IMR-90 (cell line): Measurements from ENCODE around the gene TRIM36. TPM values are rescaled to one million over a fixed set of nuclear protein-coding genes. Genes with fewer than 3 reads are reported as not detected.

ENCODE experiments used
- ATAC-seq: fragments of 200-7000 bp; cut with Tn5 transposase; 2 replicates; pipeline ENCODE4 v1.9.1; 2020; ENCODE audit warnings: low read depth, mild to moderate bottlenecking, moderate library complexity
- BruUV-seq: library from RNA; stranded (reverse); fragments of 400-500 nt; replicated peaks from 2 replicates; lab custom pipeline; 2021; lab: Mats Ljungman, UMichigan
- CTCF ChIA-PET: fragments of 300-600 bp; formaldehyde crosslinking; extraction: SDS; loops from one replicate; lab custom pipeline; 2021; ENCODE audit warnings: antibody characterized with exemption; lab: Yijun Ruan, JAX
- POLR2A ChIA-PET: fragments of 300-600 bp; sonication (Branson Sonifier 250); formaldehyde crosslinking; loops from one replicate; lab custom pipeline; 2022; ENCODE audit warnings: antibody characterized with exemption; ENCODE audit not compliant: unreplicated experiment; lab: Charles Lee
- DNase-seq: peaks from one replicate; pipeline ENCODE4 v3.0.0; 2013
- H2AFZ ChIP-seq: replicated peaks from 2 replicates; pipeline ENCODE3; 2013; ENCODE audit warnings: low read length, mild to moderate bottlenecking; ENCODE audit not compliant: poor library complexity
- H2AK5ac ChIP-seq: 2 replicates; pipeline ENCODE4 v1.6.1; 2013; ENCODE audit warnings: low read depth, low read length, inconsistent platforms
- H2AK9ac ChIP-seq: replicated peaks from 2 replicates; pipeline ENCODE3; 2013; ENCODE audit warnings: mild to moderate bottlenecking, low read depth, low read length, moderate library complexity; ENCODE audit not compliant: poor library complexity
- H2BK120ac ChIP-seq: 2 replicates; pipeline ENCODE4 v1.6.1; 2013; ENCODE audit warnings: low read depth, low read length, inconsistent platforms
- H2BK15ac ChIP-seq: 3 replicates; pipeline ENCODE4 v1.6.1; 2013; ENCODE audit warnings: low read depth, low read length, inconsistent platforms
- H2BK20ac ChIP-seq: 2 replicates; pipeline ENCODE4 v1.6.1; 2013; ENCODE audit warnings: low read depth, mild to moderate bottlenecking, inconsistent platforms, low read length, moderate library complexity
- H2BK5ac ChIP-seq: 2 replicates; pipeline ENCODE4 v1.6.1; 2013; ENCODE audit warnings: mild to moderate bottlenecking, low read depth, low read length, inconsistent platforms; ENCODE audit not compliant: poor library complexity, severe bottlenecking
- H3K14ac ChIP-seq: replicated peaks from 2 replicates; pipeline ENCODE4 v1.6.1; 2013; ENCODE audit warnings: low read depth, low read length, inconsistent platforms
- H3K18ac ChIP-seq: 2 replicates; pipeline ENCODE4 v1.6.1; 2013; ENCODE audit warnings: low read depth, low read length, control low read depth
- H3K23ac ChIP-seq: 2 replicates; pipeline ENCODE4 v1.6.1; 2013; ENCODE audit warnings: low read depth, low read length, inconsistent platforms
- H3K27ac ChIP-seq: 2 replicates; pipeline ENCODE4 v1.5.1; 2013; ENCODE audit warnings: mild to moderate bottlenecking, control low read depth, low read length; ENCODE audit not compliant: insufficient read depth
- H3K27me3 ChIP-seq: 2 replicates; pipeline ENCODE4 v1.6.1; 2013; ENCODE audit warnings: low read length; ENCODE audit not compliant: control insufficient read depth, insufficient read depth
- H3K36me3 ChIP-seq: 2 replicates; pipeline ENCODE4 v1.6.1; 2013; ENCODE audit warnings: low read length, mixed read lengths; ENCODE audit not compliant: control insufficient read depth, insufficient read depth
- H3K4ac ChIP-seq: 2 replicates; pipeline ENCODE4 v1.6.1; 2013; ENCODE audit warnings: low read depth, low read length, inconsistent platforms
- H3K4me1 ChIP-seq: 2 replicates; pipeline ENCODE4 v1.6.1; 2013; ENCODE audit warnings: low read length, mixed read lengths; ENCODE audit not compliant: control insufficient read depth, insufficient read depth
- H3K4me2 ChIP-seq: 2 replicates; pipeline ENCODE4 v1.6.1; 2013; ENCODE audit warnings: low read depth, mild to moderate bottlenecking, control low read depth, low read length, moderate library complexity
- H3K4me3 ChIP-seq: 2 replicates; pipeline ENCODE4 v1.5.1; 2013; ENCODE audit warnings: low read depth, mild to moderate bottlenecking, control low read depth, low read length, moderate library complexity; ENCODE audit not compliant: insufficient read depth
- H3K56ac ChIP-seq: 2 replicates; pipeline ENCODE4 v1.6.1; 2013; ENCODE audit warnings: low read length, inconsistent platforms; ENCODE audit not compliant: insufficient read depth; ENCODE audit errors: extremely low read depth
- H3K79me1 ChIP-seq, 2 experiments: 2 replicates each; pipeline ENCODE4 v1.6.1; 2013; ENCODE audit warnings: low read length in 2 of 2, inconsistent platforms in 1 of 2, low read depth in 1 of 2
- H3K9ac ChIP-seq: 2 replicates; pipeline ENCODE4 v1.6.1; 2013; ENCODE audit warnings: low read depth, low read length, control low read depth
- H3K9me1 ChIP-seq: 2 replicates; pipeline ENCODE4 v1.6.1; 2013; ENCODE audit warnings: low read length, inconsistent platforms; ENCODE audit not compliant: insufficient read depth
- H3K9me3 ChIP-seq: 2 replicates; pipeline ENCODE4 v1.6.1; 2013; ENCODE audit warnings: low read length; ENCODE audit not compliant: control insufficient read depth, insufficient read depth
- H4K20me1 ChIP-seq: 2 replicates; pipeline ENCODE4 v1.6.1; 2013; ENCODE audit warnings: low read length, inconsistent platforms; ENCODE audit not compliant: insufficient read depth
- H4K5ac ChIP-seq: 2 replicates; pipeline ENCODE4 v1.6.1; 2013; ENCODE audit warnings: mild to moderate bottlenecking, low read depth, low read length, control low read depth
- H4K8ac ChIP-seq, 2 experiments: 2 replicates each; pipeline ENCODE4 v1.6.1; 2013; ENCODE audit warnings: low read depth in 2 of 2, low read length in 2 of 2, control low read depth in 1 of 2, inconsistent platforms in 1 of 2
- H4K91ac ChIP-seq: 2 replicates; pipeline ENCODE4 v1.6.1; 2013; ENCODE audit warnings: low read depth, low read length, inconsistent platforms; ENCODE audit not compliant: insufficient read depth
- BHLHE40 ChIP-seq: fragments of 150-350 bp; IDR thresholded peaks from 2 replicates; pipeline ENCODE4 v1.6.1; 2016; ENCODE audit warnings: mild to moderate bottlenecking, low read depth, low read length
- CEBPB ChIP-seq: IDR thresholded peaks from 2 replicates; pipeline ENCODE4 v1.6.1; 2012; ENCODE audit warnings: low read depth, low read length, improper control_type of control experiment
- CHD1 ChIP-seq: IDR thresholded peaks from 2 replicates; pipeline ENCODE4 v1.6.1; 2012; ENCODE audit warnings: low read depth, low read length, improper control_type of control experiment
- FOS ChIP-seq: fragments of 150-350 bp; IDR thresholded peaks from 2 replicates; pipeline ENCODE4 v1.6.1; 2016; ENCODE audit warnings: low read depth, low read length
- MAFK ChIP-seq: IDR thresholded peaks from 2 replicates; pipeline ENCODE4 v1.6.1; 2012; ENCODE audit warnings: low read depth, low read length, improper control_type of control experiment
- MAZ ChIP-seq: IDR thresholded peaks from 2 replicates; pipeline ENCODE4 v1.6.1; 2012; ENCODE audit warnings: low read depth, mild to moderate bottlenecking, low read length, improper control_type of control experiment, moderate library complexity, borderline replicate concordance
- MXI1 ChIP-seq: IDR thresholded peaks from 2 replicates; pipeline ENCODE4 v1.6.1; 2012; ENCODE audit warnings: low read depth, mild to moderate bottlenecking, low read length, moderate library complexity, borderline replicate concordance
- NFE2L2 ChIP-seq: fragments of 150-350 bp; IDR thresholded peaks from 2 replicates; pipeline ENCODE4 v1.6.1; 2016; ENCODE audit warnings: low read depth, mild to moderate bottlenecking, low read length
- POLR2A ChIP-seq: IDR thresholded peaks from 2 replicates; pipeline ENCODE4 v1.6.1; 2012; ENCODE audit warnings: mild to moderate bottlenecking, low read depth, low read length
- RAD21 ChIP-seq: IDR thresholded peaks from 2 replicates; pipeline ENCODE4 v1.6.1; 2012; ENCODE audit warnings: low read length, improper control_type of control experiment
- RCOR1 ChIP-seq: IDR thresholded peaks from 2 replicates; pipeline ENCODE4 v1.6.1; 2012; ENCODE audit warnings: mild to moderate bottlenecking, low read length, improper control_type of control experiment; ENCODE audit not compliant: insufficient replicate concordance
- RFX5 ChIP-seq: IDR thresholded peaks from 2 replicates; pipeline ENCODE4 v1.8.0; 2012; ENCODE audit warnings: low read depth, mild to moderate bottlenecking, low read length, moderate library complexity
- SMC3 ChIP-seq: fragments of 150-350 bp; IDR thresholded peaks from 2 replicates; pipeline ENCODE4 v1.6.1; 2016; ENCODE audit warnings: low read depth, mild to moderate bottlenecking, antibody characterized with exemption, low read length, moderate library complexity
- WGBS, 2 experiments: methylation state at CpG; one replicate each; pipeline versions ENCODE4 v1.1.5 to v1.1.7; 2013; ENCODE audit warnings: missing lambda C conversion rate in 2 of 2; ENCODE audit not compliant: insufficient read length in 1 of 2; ENCODE audit errors: extremely low coverage in 2 of 2; 5-methylcytosine and 5-hydroxymethylcytosine counted together
- dilution Hi-C: fragments of 300-500 bp; cut with HindIII; formaldehyde crosslinking; loops from one replicate; pipeline ENCODE4 v1.14.3; 2018; ENCODE audit warnings: low sequenced_read_pairs; ENCODE audit not compliant: unreplicated experiment
- in situ Hi-C: fragments of 300-500 bp; cut with MboI; formaldehyde crosslinking; loops from 3 replicates; pipeline ENCODE4 v1.14.3; 2019; ENCODE audit warnings: low sequenced_read_pairs, inconsistent platforms, mixed read lengths
- intact Hi-C: fragments of 100-400 bp; cut with micrococcal nuclease; formaldehyde crosslinking; loops from 2 replicates; pipeline ENCODE4 v1.10.0; 2022
- polyA plus RNA-seq, 3 experiments: library from polyadenylated mRNA; depleted of rRNA; stranded (reverse); fragments of >200 nt; gene quantifications; 2 replicates each; pipeline ENCODE4 v1.2.3, GENCODE V29; 2012; ENCODE audit warnings: low replicate concordance in 1 of 3
- total RNA-seq: library from RNA; depleted of rRNA; stranded (reverse); fragments of >200 nt; gene quantifications from 2 replicates; pipeline ENCODE4 v1.2.3, GENCODE V29; 2012
- TF ChIP-seq, protein P1 (sequence below): conservative IDR thresholded peaks from 2 replicates; pipeline ENCODE4 v1.5.1; 2012; ENCODE audit warnings: mild to moderate bottlenecking, low read depth, low read length, improper control_type of control experiment
- TF ChIP-seq, protein P2 (sequence below): fragments of 150-350 bp; IDR thresholded peaks from 2 replicates; pipeline ENCODE4 v1.6.1; 2016; ENCODE audit warnings: low read depth, mild to moderate bottlenecking, low read length, moderate library complexity, borderline replicate concordance
- TF ChIP-seq, protein P3 (sequence below): fragments of 150-350 bp; IDR thresholded peaks from 2 replicates; pipeline ENCODE4 v1.6.1; 2017; ENCODE audit warnings: mild to moderate bottlenecking, antibody characterized with exemption, low read length, low read depth

Gene TRIM36
- total and polyA plus RNA-seq, 2 of the 4 experiments (the other 2 are of a cell fraction): 0.10 to 0.18 TPM

DNA sequence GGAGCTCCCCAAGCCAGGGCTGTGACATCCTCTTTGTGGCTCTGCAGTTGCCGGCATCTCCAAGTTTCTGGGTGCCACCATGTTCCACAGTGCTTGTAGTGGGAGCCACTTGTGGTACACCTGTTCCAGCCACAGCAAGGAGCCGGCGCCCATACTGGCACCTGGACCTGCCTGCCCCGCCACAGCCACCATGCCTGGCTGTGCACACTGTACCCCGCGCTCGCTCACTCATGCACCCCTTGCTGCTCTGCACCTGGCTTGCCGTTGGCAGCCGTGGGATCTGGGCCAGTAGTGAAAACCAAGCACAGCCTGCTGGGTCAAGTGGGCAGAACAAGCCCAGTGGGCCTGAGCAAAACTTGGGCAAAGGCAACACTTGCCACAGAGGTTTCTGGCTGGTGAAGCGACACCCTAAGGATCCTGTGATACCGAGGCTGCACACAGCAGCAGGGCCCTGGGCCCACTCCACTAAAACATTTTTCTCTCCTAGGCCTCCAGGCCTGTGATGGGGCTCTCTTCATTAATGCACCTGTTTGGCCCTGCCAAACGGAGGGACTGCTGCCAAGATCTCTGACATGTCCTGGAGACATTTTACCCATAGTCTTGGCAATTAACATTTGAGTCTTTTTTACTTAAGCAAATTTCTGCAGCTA lies 2.8 kb downstream of the TRIM36 start:
- no peak overlapping the region for H2BK20ac ChIP-seq
- no peak overlapping the region for H3K27ac ChIP-seq
- H3K4ac ChIP-seq: no peak overlapping the region
- H3K18ac ChIP-seq: no peak overlapping the region
- H4K91ac ChIP-seq: no peak overlapping the region
- H3K9me1 ChIP-seq: no peaks in the 10 kb centered on the region
- H3K23ac ChIP-seq: no peak overlapping the region
- ChIA-PET CTCF (no interaction called here), POLR2A (no interaction called here)
- no peak overlapping the region for H2AFZ ChIP-seq
- in situ Hi-C loops (no loop called here), intact Hi-C loops (no loop called here), dilution Hi-C loops (no loop called here)
- TF ChIP-seq MAFK (no peak), CHD1 (no peak), MXI1 (no peak), CEBPB (no peak), FOS (no peak), MAZ (no peak), SMC3 (no peak), RAD21 (no peak), RFX5 (no peak), POLR2A (no peak), BHLHE40 (no peak), RCOR1 (no peak), NFE2L2 (no peak)
- TF ChIP-seq, protein P1, sequence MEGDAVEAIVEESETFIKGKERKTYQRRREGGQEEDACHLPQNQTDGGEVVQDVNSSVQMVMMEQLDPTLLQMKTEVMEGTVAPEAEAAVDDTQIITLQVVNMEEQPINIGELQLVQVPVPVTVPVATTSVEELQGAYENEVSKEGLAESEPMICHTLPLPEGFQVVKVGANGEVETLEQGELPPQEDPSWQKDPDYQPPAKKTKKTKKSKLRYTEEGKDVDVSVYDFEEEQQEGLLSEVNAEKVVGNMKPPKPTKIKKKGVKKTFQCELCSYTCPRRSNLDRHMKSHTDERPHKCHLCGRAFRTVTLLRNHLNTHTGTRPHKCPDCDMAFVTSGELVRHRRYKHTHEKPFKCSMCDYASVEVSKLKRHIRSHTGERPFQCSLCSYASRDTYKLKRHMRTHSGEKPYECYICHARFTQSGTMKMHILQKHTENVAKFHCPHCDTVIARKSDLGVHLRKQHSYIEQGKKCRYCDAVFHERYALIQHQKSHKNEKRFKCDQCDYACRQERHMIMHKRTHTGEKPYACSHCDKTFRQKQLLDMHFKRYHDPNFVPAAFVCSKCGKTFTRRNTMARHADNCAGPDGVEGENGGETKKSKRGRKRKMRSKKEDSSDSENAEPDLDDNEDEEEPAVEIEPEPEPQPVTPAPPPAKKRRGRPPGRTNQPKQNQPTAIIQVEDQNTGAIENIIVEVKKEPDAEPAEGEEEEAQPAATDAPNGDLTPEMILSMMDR: no peak
- TF ChIP-seq, protein P2, sequence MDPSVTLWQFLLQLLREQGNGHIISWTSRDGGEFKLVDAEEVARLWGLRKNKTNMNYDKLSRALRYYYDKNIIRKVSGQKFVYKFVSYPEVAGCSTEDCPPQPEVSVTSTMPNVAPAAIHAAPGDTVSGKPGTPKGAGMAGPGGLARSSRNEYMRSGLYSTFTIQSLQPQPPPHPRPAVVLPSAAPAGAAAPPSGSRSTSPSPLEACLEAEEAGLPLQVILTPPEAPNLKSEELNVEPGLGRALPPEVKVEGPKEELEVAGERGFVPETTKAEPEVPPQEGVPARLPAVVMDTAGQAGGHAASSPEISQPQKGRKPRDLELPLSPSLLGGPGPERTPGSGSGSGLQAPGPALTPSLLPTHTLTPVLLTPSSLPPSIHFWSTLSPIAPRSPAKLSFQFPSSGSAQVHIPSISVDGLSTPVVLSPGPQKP: no peak
- TF ChIP-seq, protein P3, sequence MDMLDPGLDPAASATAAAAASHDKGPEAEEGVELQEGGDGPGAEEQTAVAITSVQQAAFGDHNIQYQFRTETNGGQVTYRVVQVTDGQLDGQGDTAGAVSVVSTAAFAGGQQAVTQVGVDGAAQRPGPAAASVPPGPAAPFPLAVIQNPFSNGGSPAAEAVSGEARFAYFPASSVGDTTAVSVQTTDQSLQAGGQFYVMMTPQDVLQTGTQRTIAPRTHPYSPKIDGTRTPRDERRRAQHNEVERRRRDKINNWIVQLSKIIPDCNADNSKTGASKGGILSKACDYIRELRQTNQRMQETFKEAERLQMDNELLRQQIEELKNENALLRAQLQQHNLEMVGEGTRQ: no peak
- 67% methylated on average over 5 of the region's 12 CpGs; no CpG with 5 or more reads in 1 of the 2 experiments for WGBS, 2 experiments
- no peak overlapping the region for H4K5ac ChIP-seq
- no peaks in the 10 kb centered on the region for H4K20me1 ChIP-seq
- H3K14ac ChIP-seq: no peak overlapping the region
- no peak overlapping the region for H4K8ac ChIP-seq
- ATAC-seq (no peak), DNase-seq (no peak)
- H2BK5ac ChIP-seq: no peak overlapping the region
- H3K36me3 ChIP-seq: no peaks in the 10 kb centered on the region
- BruUV-seq: no TSS peak
- no peak overlapping the region for H3K9ac ChIP-seq
- H3K4me1 ChIP-seq: peaks cover 4% of the 10 kb centered on the region; the same call in 1 of the 2 replicates
- no peak overlapping the region for H3K56ac ChIP-seq
- no peak overlapping the region for H2BK15ac ChIP-seq
- no peak overlapping the region for H2AK5ac ChIP-seq
- no peaks in the 10 kb centered on the region for H3K79me1 ChIP-seq
- no peak overlapping the region for H3K4me2 ChIP-seq
- H3K9me3 ChIP-seq: peaks cover 8% of the 10 kb centered on the region; the same call in 1 of the 2 replicates
- H2BK120ac ChIP-seq: no peak overlapping the region
- H2AK9ac ChIP-seq: no peak overlapping the region
- H3K27me3 ChIP-seq: peaks cover 38% of the 10 kb centered on the region
- H3K4me3 ChIP-seq: no peak overlapping the region
